Effector CD4-positive, alpha-beta T cell (primary cell): ENCODE results near the gene MET.
"Not testable (repeated sequence)": the region's sequence is repeated elsewhere in the genome, so short reads cannot be mapped to it uniquely, and the experiment has no call there.

Experiments
- DNase-seq: peaks from one replicate; pipeline ENCODE4 v3.0.0-alpha.2; 2020

MET gene

GRCh38 chr7:116757283-116757682 lies 85.3 kb downstream of the MET start:
- DNase-seq = no peak

- not testable (repeated sequence) for DNase-seq
Measured at GRCh38 chr7:116759642-116760041, 87.6 kb downstream of the MET start.

GRCh38 chr7:116762971-116763370 lies 91.0 kb downstream of the MET start:
- DNase-seq = no peak

GRCh38 chr7:116763647-116764046 lies 91.7 kb downstream of the MET start:
- DNase-seq = no peak

- DNase-seq = no peak
Measured at GRCh38 chr7:116766881-116767280, 94.9 kb downstream of the MET start.

GRCh38 chr7:116769546-116769945 lies 97.5 kb downstream of the MET start:
- DNase-seq = no peak

- DNase-seq = no peak
Measured at GRCh38 chr7:116770941-116771340, 98.9 kb downstream of the MET start.

GRCh38 chr7:116771640-116772039 lies 99.6 kb downstream of the MET start:
- no peak for DNase-seq

- no peak for DNase-seq
Measured at GRCh38 chr7:116772423-116772863, 100.4 kb downstream of the MET start.

- no peak for DNase-seq
Measured at GRCh38 chr7:116772926-116773749, 101.1 kb downstream of the MET start.

- DNase-seq = no peak
Measured at GRCh38 chr7:116776046-116776445, 104.0 kb downstream of the MET start.

GRCh38 chr7:116776610-116777289 lies 104.8 kb downstream of the MET start:
- DNase-seq = no peak

- no peak for DNase-seq
Measured at GRCh38 chr7:116777651-116778281, 105.8 kb downstream of the MET start.

- no peak for DNase-seq
Measured at GRCh38 chr7:116779216-116779615, 107.2 kb downstream of the MET start.

GRCh38 chr7:116779931-116780330 lies 107.9 kb downstream of the MET start:
- DNase-seq = no peak

GRCh38 chr7:116780521-116780920 lies 108.5 kb downstream of the MET start:
- DNase-seq = no peak

GRCh38 chr7:116780966-116781365 lies 109.0 kb downstream of the MET start:
- no peak for DNase-seq

GRCh38 chr7:116781584-116781983 lies 109.6 kb downstream of the MET start:
- no peak for DNase-seq

GRCh38 chr7:116782177-116782711 lies 110.2 kb downstream of the MET start:
- DNase-seq = no peak

- DNase-seq = no peak
Measured at GRCh38 chr7:116783666-116784318, 111.8 kb downstream of the MET start.

- DNase-seq = no peak
Measured at GRCh38 chr7:116784647-116785046, 112.7 kb downstream of the MET start.

- no peak for DNase-seq
Measured at GRCh38 chr7:116785843-116786242, 113.8 kb downstream of the MET start.
